Measurements from ENCODE around the gene KRABD2.

KRABD2 gene

DNA sequence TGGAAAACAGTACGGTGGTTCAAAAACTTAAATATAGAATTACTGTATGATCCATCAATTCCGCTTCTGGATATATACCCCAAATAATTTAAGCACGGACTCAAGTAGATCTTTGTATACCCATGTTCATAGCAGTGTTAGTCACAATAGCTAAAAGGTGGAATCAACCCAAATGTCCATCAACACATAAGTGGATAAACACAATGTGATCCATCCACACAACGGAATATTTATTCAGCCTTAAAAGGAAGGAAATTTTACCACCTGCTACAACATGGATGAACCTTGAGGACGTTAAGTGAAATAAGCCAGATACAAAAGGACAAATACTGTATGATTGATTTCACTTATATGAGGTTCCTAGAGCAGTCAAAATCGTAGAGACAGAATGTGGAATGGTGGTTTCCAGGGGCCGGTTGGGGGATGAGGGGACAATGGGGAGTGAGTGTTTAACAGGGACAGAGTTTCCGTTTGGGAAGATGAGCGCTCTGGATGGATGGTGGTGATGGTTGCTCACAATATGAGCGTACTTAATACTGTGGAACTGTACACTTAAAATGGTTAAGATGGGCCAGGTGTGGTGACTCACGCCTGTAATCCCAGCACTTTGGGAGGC lies 26.5 kb upstream of the KRABD2 start:
- peaks cover under 1% of the 10 kb centered on the region; the same call in 1 of the 2 replicates for H3K4me1 ChIP-seq (ENCODE audit: insufficient read depth)
- Mint-ChIP-seq H3K36me3 (ENCODE audit: low read depth) (no peaks in the 10 kb centered on the region), H3K27me3 (ENCODE audit: insufficient read depth, low read depth, poor library complexity) (peaks cover 8% of the 10 kb centered on the region), H3K9me3 (no peaks in the 10 kb centered on the region), H3K27ac (no peak overlapping the region), H3K4me3 (no peak overlapping the region), H3K4me1 (no peaks in the 10 kb centered on the region; the same call in 2 of the 3 replicates)
- no peak overlapping the region for H3K4me2 ChIP-seq
- no peaks in the 10 kb centered on the region for H3K27me3 ChIP-seq (ENCODE audit: insufficient read depth)
- DNase-seq (ENCODE audit: low spot score) (no peak), ATAC-seq (no peak)
- no peaks in the 10 kb centered on the region for H3K36me3 ChIP-seq (ENCODE audit: insufficient read depth)
- H3K27ac ChIP-seq (ENCODE audit: low read depth) = no peak overlapping the region
- H3K79me2 ChIP-seq (replicated peaks; ENCODE audit: insufficient read depth) = no peaks in the 10 kb centered on the region
- H3F3A ChIP-seq (replicated peaks; ENCODE audit: low read depth) = no peaks in the 10 kb centered on the region
- no peaks in the 10 kb centered on the region for H4K20me1 ChIP-seq (replicated peaks; ENCODE audit: insufficient read depth)
- no peak overlapping the region for H3K4me3 ChIP-seq
- H3K9me2 ChIP-seq (ENCODE audit: insufficient read depth) = no peaks in the 10 kb centered on the region
- no peak for TF ChIP-seq NANOG (IDR thresholded peaks at IDR 0.05; ENCODE audit: borderline replicate concordance)
- TF ChIP-seq EZH2 (IDR thresholded peaks at IDR 0.05; ENCODE audit: low read depth, unreplicated experiment) = no peak
- no peak for TF ChIP-seq ZNF114 (CRISPR knock-in tag; IDR thresholded peaks at IDR 0.05)
- TF ChIP-seq POLR2AphosphoS5 (IDR thresholded peaks at IDR 0.05; ENCODE audit: low read depth) = no peak
- TF ChIP-seq EZH2phosphoT487 (IDR thresholded peaks at IDR 0.05; ENCODE audit: unreplicated experiment) = no peak
- TF ChIP-seq, protein P1, sequence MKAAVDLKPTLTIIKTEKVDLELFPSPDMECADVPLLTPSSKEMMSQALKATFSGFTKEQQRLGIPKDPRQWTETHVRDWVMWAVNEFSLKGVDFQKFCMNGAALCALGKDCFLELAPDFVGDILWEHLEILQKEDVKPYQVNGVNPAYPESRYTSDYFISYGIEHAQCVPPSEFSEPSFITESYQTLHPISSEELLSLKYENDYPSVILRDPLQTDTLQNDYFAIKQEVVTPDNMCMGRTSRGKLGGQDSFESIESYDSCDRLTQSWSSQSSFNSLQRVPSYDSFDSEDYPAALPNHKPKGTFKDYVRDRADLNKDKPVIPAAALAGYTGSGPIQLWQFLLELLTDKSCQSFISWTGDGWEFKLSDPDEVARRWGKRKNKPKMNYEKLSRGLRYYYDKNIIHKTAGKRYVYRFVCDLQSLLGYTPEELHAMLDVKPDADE (IDR thresholded peaks at IDR 0.05) = no peak
- no peak for TF ChIP-seq STAT1 (IDR thresholded peaks at IDR 0.05; ENCODE audit: unreplicated experiment)
- TF ChIP-seq, protein P2, sequence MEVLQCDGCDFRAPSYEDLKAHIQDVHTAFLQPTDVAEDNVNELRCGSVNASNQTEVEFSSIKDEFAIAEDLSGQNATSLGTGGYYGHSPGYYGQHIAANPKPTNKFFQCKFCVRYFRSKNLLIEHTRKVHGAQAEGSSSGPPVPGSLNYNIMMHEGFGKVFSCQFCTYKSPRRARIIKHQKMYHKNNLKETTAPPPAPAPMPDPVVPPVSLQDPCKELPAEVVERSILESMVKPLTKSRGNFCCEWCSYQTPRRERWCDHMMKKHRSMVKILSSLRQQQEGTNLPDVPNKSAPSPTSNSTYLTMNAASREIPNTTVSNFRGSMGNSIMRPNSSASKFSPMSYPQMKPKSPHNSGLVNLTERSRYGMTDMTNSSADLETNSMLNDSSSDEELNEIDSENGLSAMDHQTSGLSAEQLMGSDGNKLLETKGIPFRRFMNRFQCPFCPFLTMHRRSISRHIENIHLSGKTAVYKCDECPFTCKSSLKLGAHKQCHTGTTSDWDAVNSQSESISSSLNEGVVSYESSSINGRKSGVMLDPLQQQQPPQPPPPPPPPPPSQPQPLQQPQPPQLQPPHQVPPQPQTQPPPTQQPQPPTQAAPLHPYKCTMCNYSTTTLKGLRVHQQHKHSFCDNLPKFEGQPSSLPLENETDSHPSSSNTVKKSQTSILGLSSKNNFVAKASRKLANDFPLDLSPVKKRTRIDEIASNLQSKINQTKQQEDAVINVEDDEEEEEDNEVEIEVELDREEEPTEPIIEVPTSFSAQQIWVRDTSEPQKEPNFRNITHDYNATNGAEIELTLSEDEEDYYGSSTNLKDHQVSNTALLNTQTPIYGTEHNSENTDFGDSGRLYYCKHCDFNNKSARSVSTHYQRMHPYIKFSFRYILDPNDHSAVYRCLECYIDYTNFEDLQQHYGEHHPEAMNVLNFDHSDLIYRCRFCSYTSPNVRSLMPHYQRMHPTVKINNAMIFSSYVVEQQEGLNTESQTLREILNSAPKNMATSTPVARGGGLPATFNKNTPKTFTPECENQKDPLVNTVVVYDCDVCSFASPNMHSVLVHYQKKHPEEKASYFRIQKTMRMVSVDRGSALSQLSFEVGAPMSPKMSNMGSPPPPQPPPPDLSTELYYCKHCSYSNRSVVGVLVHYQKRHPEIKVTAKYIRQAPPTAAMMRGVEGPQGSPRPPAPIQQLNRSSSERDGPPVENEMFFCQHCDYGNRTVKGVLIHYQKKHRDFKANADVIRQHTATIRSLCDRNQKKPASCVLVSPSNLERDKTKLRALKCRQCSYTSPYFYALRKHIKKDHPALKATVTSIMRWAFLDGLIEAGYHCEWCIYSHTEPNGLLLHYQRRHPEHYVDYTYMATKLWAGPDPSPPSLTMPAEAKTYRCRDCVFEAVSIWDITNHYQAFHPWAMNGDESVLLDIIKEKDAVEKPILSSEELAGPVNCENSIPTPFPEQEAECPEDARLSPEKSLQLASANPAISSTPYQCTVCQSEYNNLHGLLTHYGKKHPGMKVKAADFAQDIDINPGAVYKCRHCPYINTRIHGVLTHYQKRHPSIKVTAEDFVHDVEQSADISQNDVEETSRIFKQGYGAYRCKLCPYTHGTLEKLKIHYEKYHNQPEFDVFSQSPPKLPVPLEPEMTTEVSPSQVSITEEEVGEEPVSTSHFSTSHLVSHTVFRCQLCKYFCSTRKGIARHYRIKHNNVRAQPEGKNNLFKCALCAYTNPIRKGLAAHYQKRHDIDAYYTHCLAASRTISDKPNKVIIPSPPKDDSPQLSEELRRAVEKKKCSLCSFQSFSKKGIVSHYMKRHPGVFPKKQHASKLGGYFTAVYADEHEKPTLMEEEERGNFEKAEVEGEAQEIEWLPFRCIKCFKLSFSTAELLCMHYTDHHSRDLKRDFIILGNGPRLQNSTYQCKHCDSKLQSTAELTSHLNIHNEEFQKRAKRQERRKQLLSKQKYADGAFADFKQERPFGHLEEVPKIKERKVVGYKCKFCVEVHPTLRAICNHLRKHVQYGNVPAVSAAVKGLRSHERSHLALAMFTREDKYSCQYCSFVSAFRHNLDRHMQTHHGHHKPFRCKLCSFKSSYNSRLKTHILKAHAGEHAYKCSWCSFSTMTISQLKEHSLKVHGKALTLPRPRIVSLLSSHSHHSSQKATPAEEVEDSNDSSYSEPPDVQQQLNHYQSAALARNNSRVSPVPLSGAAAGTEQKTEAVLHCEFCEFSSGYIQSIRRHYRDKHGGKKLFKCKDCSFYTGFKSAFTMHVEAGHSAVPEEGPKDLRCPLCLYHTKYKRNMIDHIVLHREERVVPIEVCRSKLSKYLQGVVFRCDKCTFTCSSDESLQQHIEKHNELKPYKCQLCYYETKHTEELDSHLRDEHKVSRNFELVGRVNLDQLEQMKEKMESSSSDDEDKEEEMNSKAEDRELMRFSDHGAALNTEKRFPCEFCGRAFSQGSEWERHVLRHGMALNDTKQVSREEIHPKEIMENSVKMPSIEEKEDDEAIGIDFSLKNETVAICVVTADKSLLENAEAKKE (CRISPR knock-in tag; IDR thresholded peaks at IDR 0.05) = no peak
- no peak overlapping the region for H2AFZ ChIP-seq

Data from GM23338 (cell line).